ENCODE measurements around the gene WDR77. TPM values are rescaled to one million over a fixed set of nuclear protein-coding genes. Genes with fewer than 3 reads are reported as not detected.

Gene WDR77
- total RNA-seq, 1 experiment from 2014 or later, result 62.1 TPM

GRCh38 chr1:111446967-111447892 is 1.8 kb downstream of the WDR77 start:
- no peaks in the 10 kb centered on the region for H3K27me3 ChIP-seq (ENCODE audit: low read length)
- intact Hi-C loops (cut with micrococcal nuclease), result loop anchor here (5.0 kb wide), 1 partner anchor 40 kb away; no protein-coding TSS in a partner anchor
- no peak overlapping the region for H2AFZ ChIP-seq (ENCODE audit: low read length)
- H3K27ac ChIP-seq (ENCODE audit: low read length), result no peak overlapping the region
- no peaks in the 10 kb centered on the region for H3K9me3 ChIP-seq (ENCODE audit: low read length)
- H3K4me3 ChIP-seq (ENCODE audit: low read length), result peak overlapping the region; percentile 91
- peaks cover 51% of the 10 kb centered on the region for H3K36me3 ChIP-seq (ENCODE audit: low read depth, low read length)
- no peaks in the 10 kb centered on the region for H3F3A ChIP-seq (ENCODE audit: low read length, unreplicated experiment)
- no peak for TF ChIP-seq EZH2phosphoT487 (IDR thresholded peaks at IDR 0.05; ENCODE audit: borderline replicate concordance, low read length)
- ChIA-PET POLR2A (ENCODE audit: unreplicated experiment) (no interaction called here), CTCF (no interaction called here)
- peak overlapping the region; percentile 87 for H3K4me2 ChIP-seq (ENCODE audit: low read length)
- peak overlapping the region; percentile 98; the same call in 1 of the 2 replicates for H3K9ac ChIP-seq (ENCODE audit: low read length)
- ATAC-seq, result no peak
- H3K4me1 ChIP-seq (ENCODE audit: insufficient read depth, low read length), result peaks cover 32% of the 10 kb centered on the region
- H3K9me2 ChIP-seq (replicated peaks; ENCODE audit: low read length), result no peaks in the 10 kb centered on the region
- peaks cover 22% of the 10 kb centered on the region; the same call in 1 of the 2 replicates for H4K20me1 ChIP-seq (ENCODE audit: low read length)
- no peak for DNase-seq
- H3K79me2 ChIP-seq (ENCODE audit: low read length), result peaks cover 79% of the 10 kb centered on the region
- BruUV-seq (replicated peaks), result no TSS peak

GRCh38 chr1:111446546-111446945 is 2.5 kb downstream of the WDR77 start:
- Histone ChIP-seq H3K36me3 (ENCODE audit: low read depth, low read length) (peaks cover 57% of the 10 kb centered on the region), H3K9ac (ENCODE audit: low read length) (no peak overlapping the region)

GRCh38 chr1:111444031-111444430 is 5.0 kb downstream of the WDR77 start:
- POLR2A ChIA-PET (ENCODE audit: unreplicated experiment), result no interaction called here
- Histone ChIP-seq H3K4me3 (ENCODE audit: low read length) (no peak overlapping the region), H4K20me1 (ENCODE audit: low read length) (peaks cover 22% of the 10 kb centered on the region; the same call in 1 of the 2 replicates), H3K27me3 (ENCODE audit: low read length) (no peaks in the 10 kb centered on the region), H3K9ac (ENCODE audit: low read length) (no peak overlapping the region), H3K4me1 (ENCODE audit: insufficient read depth, low read length) (peaks cover 18% of the 10 kb centered on the region), H3K9me3 (ENCODE audit: low read length) (no peaks in the 10 kb centered on the region), H3K27ac (ENCODE audit: low read length) (no peak overlapping the region), H3K36me3 (ENCODE audit: low read depth, low read length) (peaks cover 71% of the 10 kb centered on the region), H3K4me2 (ENCODE audit: low read length) (no peak overlapping the region), H3K9me2 (replicated peaks; ENCODE audit: low read length) (no peaks in the 10 kb centered on the region), H2AFZ (ENCODE audit: low read length) (no peak overlapping the region), H3F3A (ENCODE audit: low read length, unreplicated experiment) (no peaks in the 10 kb centered on the region), H3K79me2 (ENCODE audit: low read length) (peaks cover 49% of the 10 kb centered on the region)
- CTCF ChIA-PET, result no interaction called here
- TF ChIP-seq EZH2 (IDR thresholded peaks at IDR 0.05; ENCODE audit: low read length, unreplicated experiment) (no peak), EZH2phosphoT487 (IDR thresholded peaks at IDR 0.05; ENCODE audit: borderline replicate concordance, low read length) (no peak)
- TF ChIP-seq, protein P1, sequence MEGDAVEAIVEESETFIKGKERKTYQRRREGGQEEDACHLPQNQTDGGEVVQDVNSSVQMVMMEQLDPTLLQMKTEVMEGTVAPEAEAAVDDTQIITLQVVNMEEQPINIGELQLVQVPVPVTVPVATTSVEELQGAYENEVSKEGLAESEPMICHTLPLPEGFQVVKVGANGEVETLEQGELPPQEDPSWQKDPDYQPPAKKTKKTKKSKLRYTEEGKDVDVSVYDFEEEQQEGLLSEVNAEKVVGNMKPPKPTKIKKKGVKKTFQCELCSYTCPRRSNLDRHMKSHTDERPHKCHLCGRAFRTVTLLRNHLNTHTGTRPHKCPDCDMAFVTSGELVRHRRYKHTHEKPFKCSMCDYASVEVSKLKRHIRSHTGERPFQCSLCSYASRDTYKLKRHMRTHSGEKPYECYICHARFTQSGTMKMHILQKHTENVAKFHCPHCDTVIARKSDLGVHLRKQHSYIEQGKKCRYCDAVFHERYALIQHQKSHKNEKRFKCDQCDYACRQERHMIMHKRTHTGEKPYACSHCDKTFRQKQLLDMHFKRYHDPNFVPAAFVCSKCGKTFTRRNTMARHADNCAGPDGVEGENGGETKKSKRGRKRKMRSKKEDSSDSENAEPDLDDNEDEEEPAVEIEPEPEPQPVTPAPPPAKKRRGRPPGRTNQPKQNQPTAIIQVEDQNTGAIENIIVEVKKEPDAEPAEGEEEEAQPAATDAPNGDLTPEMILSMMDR (conservative IDR thresholded peaks at IDR 0.05; ENCODE audit: low read depth, low read length), result no peak
- DNase-seq (no peak), ATAC-seq (no peak)
- intact Hi-C loops (cut with micrococcal nuclease), result no loop called here
- no TSS peak for BruUV-seq (replicated peaks)

More at GRCh38 chr1:111446546-111446945, 2.5 kb downstream of the WDR77 start:
- H3K79me2 ChIP-seq (ENCODE audit: low read length), result peaks cover 73% of the 10 kb centered on the region
- ATAC-seq, result no peak
- no peaks in the 10 kb centered on the region for H3F3A ChIP-seq (ENCODE audit: low read length, unreplicated experiment)
- ChIA-PET CTCF (no interaction called here), POLR2A (ENCODE audit: unreplicated experiment) (no interaction called here)
- H3K27me3 ChIP-seq (ENCODE audit: low read length), result no peaks in the 10 kb centered on the region
- peaks cover 22% of the 10 kb centered on the region; the same call in 1 of the 2 replicates for H4K20me1 ChIP-seq (ENCODE audit: low read length)
- intact Hi-C loops (cut with micrococcal nuclease), result loop anchor here (5.0 kb wide), 1 partner anchor 39 kb away; no protein-coding TSS in a partner anchor
- H3K9me2 ChIP-seq (replicated peaks; ENCODE audit: low read length), result no peaks in the 10 kb centered on the region
- no peak overlapping the region for H3K27ac ChIP-seq (ENCODE audit: low read length)
- peak overlapping the region; percentile 91 for H3K4me3 ChIP-seq (ENCODE audit: low read length)
- no peak overlapping the region for H2AFZ ChIP-seq (ENCODE audit: low read length)
- no peak for TF ChIP-seq EZH2phosphoT487 (IDR thresholded peaks at IDR 0.05; ENCODE audit: borderline replicate concordance, low read length)
- H3K4me2 ChIP-seq (ENCODE audit: low read length), result peak overlapping the region; percentile 87
- DNase-seq, result no peak
- no peaks in the 10 kb centered on the region for H3K9me3 ChIP-seq (ENCODE audit: low read length)
- BruUV-seq (replicated peaks), result no TSS peak
- H3K4me1 ChIP-seq (ENCODE audit: insufficient read depth, low read length), result peaks cover 32% of the 10 kb centered on the region

Data from PC-3 (cell line).